Lower leg skin (tissue), 4 donors: ENCODE measurements around the gene TBATA. TPM values are rescaled to one million over a fixed set of nuclear protein-coding genes. Genes with fewer than 3 reads are reported as not detected.

ENCODE experiments used
- DNase-seq, 2 donors: peaks; one replicate each; pipeline ENCODE4 v3.0.0-alpha.2; 2019; ENCODE audit warnings: low spot score in 2 of 2
- H3K4me3 ChIP-seq: fragments of 200-600 bp; sonication (generic); 2 replicates; pipeline ENCODE4 v1.5.1; 2017; ENCODE audit warnings: mild to moderate bottlenecking, low read depth; ENCODE audit not compliant: poor library complexity, severe bottlenecking
- POLR2A ChIP-seq, 2 donors: fragments of 450-650 bp; IDR thresholded peaks; one replicate each; pipeline ENCODE4 v1.6.1; 2016 to 2017; ENCODE audit warnings: antibody characterized with exemption in 2 of 2, mild to moderate bottlenecking in 1 of 2, moderate library complexity in 1 of 2
- WGBS, 2 donors: methylation state at CpG; one replicate each; pipeline ENCODE4 v1.1.5; 2018; 5-methylcytosine and 5-hydroxymethylcytosine counted together
- intact Hi-C: fragments of 100-400 bp; cut with DNase I; formaldehyde crosslinking; loops from one replicate; pipeline ENCODE4 v1.15.0; 2023; ENCODE audit warnings: low total_unique reads
- total RNA-seq, 4 donors: library from RNA; depleted of rRNA; stranded (reverse); fragments of >200 nt; gene quantifications; one replicate each; pipeline ENCODE4 v1.1.0, GENCODE V29; 2016
- TF ChIP-seq, protein P1 (sequence below), 3 donors: fragments of 450-650 bp; IDR thresholded peaks; one replicate each; pipeline ENCODE4 v1.5.1; 2016; ENCODE audit warnings: antibody characterized with exemption in 3 of 3, mild to moderate bottlenecking in 3 of 3, moderate library complexity in 2 of 3

TBATA gene
- total RNA-seq, 4 donors from 2014 or later, result not detected

DNA sequence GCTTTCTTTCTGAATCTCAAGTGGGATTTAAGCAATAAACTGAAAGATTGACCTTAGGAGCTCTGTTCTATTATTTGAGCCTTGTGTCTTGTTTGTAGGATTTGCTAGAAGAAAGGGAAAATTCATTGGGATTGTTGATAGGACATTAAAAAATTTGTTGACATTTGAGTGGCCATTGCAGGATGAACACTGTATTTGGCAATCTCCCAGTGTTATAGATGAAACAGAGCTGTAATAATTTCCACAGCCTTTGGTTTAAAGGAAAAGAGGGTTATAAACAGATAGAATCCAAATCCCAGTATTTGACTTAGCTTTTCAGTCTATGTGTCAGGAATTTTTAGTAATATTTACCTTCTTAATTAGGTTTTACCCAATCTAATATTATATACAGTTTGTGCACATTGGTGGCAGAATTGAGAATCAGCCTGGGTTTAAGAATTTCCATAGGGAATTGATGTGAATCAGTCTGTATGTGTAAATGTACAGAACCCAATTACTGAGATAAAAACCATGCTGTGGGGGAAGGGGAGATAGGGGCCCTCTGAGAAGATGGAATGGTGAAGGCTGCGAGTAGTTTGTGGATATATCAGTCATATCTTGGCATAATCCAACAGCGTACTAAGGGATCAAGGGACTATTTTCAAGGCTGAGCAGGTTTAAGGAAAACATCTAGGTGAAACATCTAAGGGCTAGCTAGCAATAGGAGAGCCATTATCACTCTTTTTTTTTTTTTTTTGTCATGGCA, 37.1 kb upstream of the TBATA start:
- no peak overlapping the region for H3K4me3 ChIP-seq
- WGBS, 2 donors, result 91 to 97% methylated on average over 2 of the region's 2 CpGs
- DNase-seq, result no peak
- intact Hi-C loops, result no loop called here
- TF ChIP-seq POLR2A (IDR thresholded peaks at IDR 0.05), result no peak

DNA sequence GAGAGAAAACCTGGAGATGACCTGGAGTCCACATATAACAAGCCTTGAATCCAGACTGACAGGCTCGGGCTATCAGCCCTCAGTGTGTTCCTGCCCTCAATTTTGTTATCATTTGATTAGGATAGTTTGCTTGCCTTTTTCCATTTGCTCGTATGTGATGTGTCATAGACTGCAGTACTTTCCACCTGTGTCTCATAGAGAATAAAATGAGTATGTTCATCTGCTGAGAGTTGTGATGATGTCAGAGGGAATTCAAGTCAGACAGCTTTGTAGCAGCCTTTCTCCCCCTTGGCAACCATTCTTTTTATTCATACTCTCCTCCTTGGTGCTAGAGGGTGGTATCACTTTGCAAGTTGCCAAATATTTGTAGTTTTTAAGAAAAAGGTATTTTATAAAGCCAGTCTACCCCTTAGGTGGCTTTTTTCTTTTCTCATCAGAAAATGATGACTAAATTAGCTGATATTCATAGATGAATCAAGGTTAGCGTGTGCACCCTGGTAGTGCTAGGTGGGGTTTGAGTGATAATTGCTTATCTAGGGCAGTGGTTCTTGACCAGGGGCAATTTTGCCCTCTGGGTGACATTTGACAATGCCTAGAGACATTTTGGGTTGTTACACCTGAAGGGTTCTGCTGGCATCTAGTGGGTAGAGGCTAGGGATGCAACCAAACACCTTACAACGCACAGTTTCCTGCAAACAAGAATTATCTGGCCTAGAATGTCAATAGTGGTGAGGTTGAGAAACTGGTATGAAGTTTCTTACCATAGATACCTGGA, 36.0 kb upstream of the TBATA start:
- intact Hi-C loops, result no loop called here
- TF ChIP-seq POLR2A (IDR thresholded peaks at IDR 0.05), result no peak
- TF ChIP-seq, protein P1, sequence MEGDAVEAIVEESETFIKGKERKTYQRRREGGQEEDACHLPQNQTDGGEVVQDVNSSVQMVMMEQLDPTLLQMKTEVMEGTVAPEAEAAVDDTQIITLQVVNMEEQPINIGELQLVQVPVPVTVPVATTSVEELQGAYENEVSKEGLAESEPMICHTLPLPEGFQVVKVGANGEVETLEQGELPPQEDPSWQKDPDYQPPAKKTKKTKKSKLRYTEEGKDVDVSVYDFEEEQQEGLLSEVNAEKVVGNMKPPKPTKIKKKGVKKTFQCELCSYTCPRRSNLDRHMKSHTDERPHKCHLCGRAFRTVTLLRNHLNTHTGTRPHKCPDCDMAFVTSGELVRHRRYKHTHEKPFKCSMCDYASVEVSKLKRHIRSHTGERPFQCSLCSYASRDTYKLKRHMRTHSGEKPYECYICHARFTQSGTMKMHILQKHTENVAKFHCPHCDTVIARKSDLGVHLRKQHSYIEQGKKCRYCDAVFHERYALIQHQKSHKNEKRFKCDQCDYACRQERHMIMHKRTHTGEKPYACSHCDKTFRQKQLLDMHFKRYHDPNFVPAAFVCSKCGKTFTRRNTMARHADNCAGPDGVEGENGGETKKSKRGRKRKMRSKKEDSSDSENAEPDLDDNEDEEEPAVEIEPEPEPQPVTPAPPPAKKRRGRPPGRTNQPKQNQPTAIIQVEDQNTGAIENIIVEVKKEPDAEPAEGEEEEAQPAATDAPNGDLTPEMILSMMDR (IDR thresholded peaks at IDR 0.05), result no peak
- H3K4me3 ChIP-seq, result no peak overlapping the region
- WGBS, 2 donors, result 90 to 91% methylated on average over 4 of the region's 4 CpGs
- no peak for DNase-seq

DNA sequence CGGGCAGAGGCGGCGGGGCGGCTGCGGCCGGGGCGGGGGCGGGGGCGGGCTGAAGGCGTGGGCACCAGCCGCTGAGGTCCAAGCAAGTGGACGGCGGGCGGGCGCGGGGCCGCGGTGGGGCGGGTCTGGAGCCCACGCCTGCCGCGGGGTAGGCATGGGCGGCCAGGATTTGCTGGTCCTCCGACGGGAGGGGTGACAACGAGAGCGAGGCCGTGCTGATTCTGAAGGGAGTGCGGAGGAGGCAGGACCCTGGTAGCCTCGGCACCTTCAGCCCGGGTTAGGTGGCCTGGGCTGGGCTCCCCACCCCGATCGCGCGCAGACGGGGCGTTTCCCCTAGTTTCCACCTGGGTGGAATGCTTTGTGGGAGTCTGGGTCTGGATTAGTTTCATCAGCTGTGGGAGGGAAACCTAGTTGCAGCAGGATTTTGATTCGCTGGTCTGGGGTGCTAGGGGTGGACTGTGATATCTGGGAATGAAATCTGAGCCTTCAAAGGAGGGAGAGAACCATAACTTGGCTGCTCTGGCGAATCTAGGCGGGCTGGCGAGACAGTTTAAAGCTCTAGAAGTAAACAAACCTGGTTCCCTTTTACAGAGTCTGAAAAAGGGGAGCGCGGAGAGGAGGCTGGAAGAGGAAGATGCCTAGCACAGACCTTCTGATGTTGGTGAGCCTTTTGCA, 31.2 kb upstream of the TBATA start:
- WGBS, 2 donors, result 1 to 3% methylated on average over 14 to 25 of the region's 43 CpGs
- DNase-seq, result peak; percentile 64 to 91
- H3K4me3 ChIP-seq, result peak overlapping the region; percentile 78
- intact Hi-C loops, result loop anchor here (10.0 kb wide), 1 partner anchor 68 kb away; the partner anchor contains the start of gene PCBD1
- TF ChIP-seq, protein P1 (IDR thresholded peaks at IDR 0.05), result no peak
- TF ChIP-seq POLR2A (IDR thresholded peaks at IDR 0.05), result no peak

DNA sequence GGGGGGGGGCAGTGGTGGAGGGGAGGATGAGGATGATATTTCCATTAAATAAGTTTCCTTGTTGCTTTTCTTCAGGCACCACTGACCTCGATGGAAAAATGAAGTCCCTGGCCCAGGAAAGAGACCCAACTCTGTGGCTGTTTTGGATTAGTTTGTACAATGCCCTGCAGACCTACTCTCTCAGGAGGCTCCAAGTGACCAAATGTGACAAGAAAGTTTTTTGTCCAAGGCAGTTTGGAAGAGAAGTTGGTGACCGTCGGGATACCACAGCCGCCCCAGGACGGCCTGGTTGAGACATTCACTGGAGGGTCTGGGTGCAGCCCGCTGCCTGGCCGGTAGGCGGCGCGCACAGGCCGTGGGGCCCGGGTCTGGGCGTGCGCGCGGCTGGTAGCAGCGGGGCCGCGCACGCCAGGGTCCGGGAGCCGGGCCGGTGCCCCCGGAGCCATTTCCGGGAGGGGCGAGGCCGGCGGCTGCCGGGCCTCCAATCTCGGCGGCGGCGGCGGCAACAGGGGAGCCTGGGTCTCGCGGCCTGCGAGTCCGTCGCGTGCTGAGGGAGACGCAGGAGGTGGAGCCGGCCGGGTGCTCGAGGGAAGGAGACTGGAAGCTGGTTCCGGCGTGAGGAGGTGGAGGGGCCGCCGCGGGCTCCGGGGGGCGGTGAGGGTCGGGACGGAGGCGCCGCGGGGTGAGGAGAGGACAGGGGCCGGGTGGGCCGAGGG, 30.5 kb upstream of the TBATA start, which contains the start of gene SGPL1:
SGPL1 (plus strand) TSS at position 445 of the 716 bp plus-strand sequence. CDS start 906 bp downstream, outside the sequence.
- intact Hi-C loops, result loop anchor here (10.0 kb wide), 1 partner anchor 69 kb away; the partner anchor contains the start of gene PCBD1
- H3K4me3 ChIP-seq, result peak within 1 kb of the TSS; percentile 78
- peak; percentile 79 to 96 for DNase-seq
- TF ChIP-seq, protein P1 (IDR thresholded peaks at IDR 0.05), result peak in 1 of 3 donors; percentile 84
- no peak for TF ChIP-seq POLR2A (IDR thresholded peaks at IDR 0.05)
- 3 to 13% methylated on average over 5 to 21 of the region's 58 CpGs for WGBS, 2 donors

DNA sequence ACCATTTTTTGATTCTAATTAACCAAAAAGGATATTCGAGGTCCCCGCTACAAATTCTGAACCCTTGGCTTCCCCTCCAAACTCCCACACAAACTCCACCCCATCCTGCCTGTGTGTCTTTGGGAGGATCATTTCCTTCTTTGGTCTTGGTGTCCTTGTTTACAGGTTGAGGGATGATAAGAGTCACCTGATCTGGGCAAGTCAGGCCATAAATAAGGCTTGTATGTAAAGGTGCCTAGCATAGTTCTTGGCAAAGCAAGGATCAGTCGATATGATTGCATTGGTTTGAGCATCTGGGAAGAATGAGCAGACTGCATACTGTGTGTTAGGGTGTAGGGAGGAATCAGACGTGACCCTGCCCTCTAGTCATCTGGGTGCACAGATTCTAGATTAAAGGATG, 28.9 kb upstream of the TBATA start:
- 82 to 84% methylated on average over 4 of the region's 4 CpGs for WGBS, 2 donors
- TF ChIP-seq, protein P1 (IDR thresholded peaks at IDR 0.05), result no peak
- TF ChIP-seq POLR2A (IDR thresholded peaks at IDR 0.05), result no peak
- DNase-seq, result no peak
- intact Hi-C loops, result loop anchor here (10.0 kb wide), 1 partner anchor 71 kb away; the partner anchor contains the start of gene PCBD1
- no peak overlapping the region for H3K4me3 ChIP-seq
